ENCODE results near the gene VEGFA. TPM values are rescaled to one million over a fixed set of nuclear protein-coding genes. Genes with fewer than 3 reads are reported as not detected.

The VEGFA gene
- polyA plus RNA-seq, 1 donor from 2014 or later = 0.19 TPM

- Mint-ChIP-seq H3K27me3 (peaks cover 3% of the 10 kb centered on the region), H3K27ac (peak overlapping the region in 1 of 3 donors; percentile 34), H3K4me3 (no peak overlapping the region), H3K9me3 (no peaks in the 10 kb centered on the region), H3K36me3 (no peaks in the 10 kb centered on the region), H3K4me1 (peaks cover 0 to 5% (median 5%) of the 10 kb centered on the region in 3 donors)
Measured at GRCh38 chr6:43760210-43761168, 9.5 kb upstream of the VEGFA start.

GRCh38 chr6:43761666-43762409, 8.2 kb upstream of the VEGFA start:
- Mint-ChIP-seq H3K36me3 (no peaks in the 10 kb centered on the region), H3K27me3 (peaks cover 3% of the 10 kb centered on the region), H3K4me3 (no peak overlapping the region), H3K4me1 (peaks cover 0 to 5% (median 5%) of the 10 kb centered on the region in 3 donors), H3K9me3 (no peaks in the 10 kb centered on the region), H3K27ac (no peak overlapping the region)

- Mint-ChIP-seq H3K4me3 (no peak overlapping the region), H3K4me1 (peaks cover 0 to 5% (median 4%) of the 10 kb centered on the region in 3 donors), H3K9me3 (no peaks in the 10 kb centered on the region), H3K27ac (no peak overlapping the region), H3K36me3 (no peaks in the 10 kb centered on the region), H3K27me3 (peaks cover 3% of the 10 kb centered on the region)
Measured at GRCh38 chr6:43762410-43762768, 7.6 kb upstream of the VEGFA start.

- Mint-ChIP-seq H3K9me3 (no peaks in the 10 kb centered on the region), H3K4me1 (peaks cover 0 to 2% (median 1%) of the 10 kb centered on the region in 3 donors), H3K4me3 (no peak overlapping the region), H3K27me3 (peaks cover 3% of the 10 kb centered on the region), H3K27ac (no peak overlapping the region), H3K36me3 (no peaks in the 10 kb centered on the region)
Measured at GRCh38 chr6:43762966-43763695, 6.9 kb upstream of the VEGFA start.

GRCh38 chr6:43763812-43764522, 6.0 kb upstream of the VEGFA start:
- H3K27me3 Mint-ChIP-seq = peaks cover 2% of the 10 kb centered on the region
- H3K9me3 Mint-ChIP-seq = no peaks in the 10 kb centered on the region
- H3K4me1 Mint-ChIP-seq = no peaks in the 10 kb centered on the region
- no peaks in the 10 kb centered on the region for H3K36me3 Mint-ChIP-seq
- H3K27ac Mint-ChIP-seq = no peak overlapping the region
- H3K4me3 Mint-ChIP-seq = peak overlapping the region in 1 of 4 donors; percentile 28

- no peak overlapping the region for H3K4me3 Mint-ChIP-seq
- peak overlapping the region in 1 of 3 donors; percentile 53 for H3K27ac Mint-ChIP-seq
- H3K27me3 Mint-ChIP-seq = no peaks in the 10 kb centered on the region
- no peaks in the 10 kb centered on the region for H3K9me3 Mint-ChIP-seq
- H3K4me1 Mint-ChIP-seq = peaks cover 0 to 2% (median 0%) of the 10 kb centered on the region in 3 donors
- no peaks in the 10 kb centered on the region for H3K36me3 Mint-ChIP-seq
Measured at GRCh38 chr6:43764772-43765171, 5.2 kb upstream of the VEGFA start.

GRCh38 chr6:43765776-43766499, 4.1 kb upstream of the VEGFA start:
- Mint-ChIP-seq H3K9me3 (no peaks in the 10 kb centered on the region), H3K27ac (no peak overlapping the region), H3K4me3 (no peak overlapping the region), H3K36me3 (no peaks in the 10 kb centered on the region), H3K27me3 (peaks cover 2% of the 10 kb centered on the region), H3K4me1 (peaks cover 2 to 5% (median 5%) of the 10 kb centered on the region in 3 donors)

- Mint-ChIP-seq H3K4me1 (peaks cover 2 to 5% (median 5%) of the 10 kb centered on the region in 3 donors), H3K9me3 (no peaks in the 10 kb centered on the region), H3K4me3 (peak overlapping the region in 1 of 4 donors; percentile 59), H3K27ac (no peak overlapping the region), H3K36me3 (no peaks in the 10 kb centered on the region), H3K27me3 (peaks cover 2% of the 10 kb centered on the region)
Measured at GRCh38 chr6:43766500-43766853, 3.5 kb upstream of the VEGFA start.

- H3K4me3 Mint-ChIP-seq = peak overlapping the region in 1 of 4 donors; percentile 59
- H3K4me1 Mint-ChIP-seq = peaks cover 2 to 5% (median 5%) of the 10 kb centered on the region in 3 donors
- no peaks in the 10 kb centered on the region for H3K36me3 Mint-ChIP-seq
- H3K9me3 Mint-ChIP-seq = no peaks in the 10 kb centered on the region
- H3K27me3 Mint-ChIP-seq = peaks cover 2% of the 10 kb centered on the region
- no peak overlapping the region for H3K27ac Mint-ChIP-seq
Measured at GRCh38 chr6:43766964-43767461, 3.0 kb upstream of the VEGFA start.

- Mint-ChIP-seq H3K4me1 (peaks cover 2 to 5% (median 5%) of the 10 kb centered on the region in 3 donors), H3K4me3 (peak overlapping the region in 2 of 4 donors; percentile 54 to 59), H3K27me3 (peaks cover 5% of the 10 kb centered on the region), H3K9me3 (no peaks in the 10 kb centered on the region), H3K36me3 (no peaks in the 10 kb centered on the region), H3K27ac (no peak overlapping the region)
Measured at GRCh38 chr6:43767553-43768505, 2.2 kb upstream of the VEGFA start.

- Mint-ChIP-seq H3K27ac (no peak overlapping the region), H3K9me3 (no peaks in the 10 kb centered on the region), H3K4me3 (peak overlapping the region in 1 of 4 donors; percentile 54), H3K36me3 (no peaks in the 10 kb centered on the region), H3K27me3 (peaks cover 10% of the 10 kb centered on the region), H3K4me1 (peaks cover 4 to 6% (median 5%) of the 10 kb centered on the region in 3 donors)
Measured at GRCh38 chr6:43768506-43768860, 1.5 kb upstream of the VEGFA start.

GRCh38 chr6:43768983-43769525, 957 bp upstream of the VEGFA start:
- peaks cover 10% of the 10 kb centered on the region for H3K27me3 Mint-ChIP-seq
- H3K9me3 Mint-ChIP-seq = no peaks in the 10 kb centered on the region
- peaks cover 4 to 6% (median 5%) of the 10 kb centered on the region in 3 donors for H3K4me1 Mint-ChIP-seq
- peak overlapping the region; percentile 71 to 74 (median 73) for H3K27ac Mint-ChIP-seq
- H3K36me3 Mint-ChIP-seq = no peaks in the 10 kb centered on the region
- peak overlapping the region in 3 of 4 donors; percentile 90 to 98 (median 97) for H3K4me3 Mint-ChIP-seq
